HEK293 (cell line): ENCODE data around the gene MEF2C.

Experiments
- CTCF ChIA-PET: fragments of 350-600 bp; formaldehyde crosslinking; extraction: SDS; loops from one replicate; lab custom pipeline; 2021; ENCODE audit warnings: antibody characterized with exemption; lab: Yijun Ruan, JAX
- POLR2A ChIA-PET: fragments of 300-600 bp; formaldehyde crosslinking; extraction: SDS; loops from one replicate; lab custom pipeline; 2020; ENCODE audit warnings: antibody characterized with exemption, inconsistent platforms; lab: Yijun Ruan, JAX
- H3K27ac ChIP-seq: fragments of 200-500 bp; sonication (Bioruptor generic); 2 replicates; pipeline ENCODE4 v1.5.1; 2014; ENCODE audit warnings: low read depth, low read length, control low read depth, inconsistent platforms; ENCODE audit errors: extremely low read depth
- H3K36me3 ChIP-seq, 2 experiments: fragments of 200-500 bp in 1 of 2; sonication (Bioruptor generic) in 1 of 2; 1 replicate in 1 of 2; 2 replicates in 1 of 2; pipeline ENCODE4 v1.5.1; 2014 to 2017; ENCODE audit warnings: inconsistent platforms in 2 of 2, low read length in 2 of 2; ENCODE audit not compliant: control insufficient read depth in 2 of 2, insufficient read depth in 1 of 2
- H3K4me1 ChIP-seq: fragments of 200-500 bp; sonication (Bioruptor generic); 2 replicates; pipeline ENCODE4 v1.5.1; 2014; ENCODE audit warnings: mild to moderate bottlenecking, low read length, inconsistent platforms; ENCODE audit not compliant: control insufficient read depth, insufficient read depth
- H3K4me3 ChIP-seq: 2 replicates; pipeline ENCODE4 v1.5.1; 2011; ENCODE audit warnings: low read depth, mild to moderate bottlenecking, control low read depth, low read length, moderate library complexity
- H3K9me3 ChIP-seq: fragments of 200-500 bp; sonication (Bioruptor generic); 2 replicates; pipeline ENCODE4 v1.5.1; 2014; ENCODE audit warnings: low read depth, low read length, inconsistent platforms; ENCODE audit not compliant: control insufficient read depth, insufficient read depth
- GLI2 ChIP-seq: fragments of 450-650 bp; formaldehyde crosslinking; IDR thresholded peaks from 2 replicates; pipeline ENCODE4; 2017; ENCODE audit warnings: missing biosample characterization, missing genetic modification characterization, low read depth, borderline replicate concordance
- REPIN1 ChIP-seq: fragments of 450-650 bp; formaldehyde crosslinking; IDR thresholded peaks from 2 replicates; pipeline ENCODE4 v1.5.1; 2017; ENCODE audit warnings: missing biosample characterization, missing genetic modification characterization, low read depth
- REST ChIP-seq: fragments of 450-650 bp; formaldehyde crosslinking; IDR thresholded peaks from 2 replicates; pipeline ENCODE4 v1.5.1; 2016; ENCODE audit warnings: missing biosample characterization, missing genetic modification characterization
- SP7 ChIP-seq: fragments of 450-650 bp; formaldehyde crosslinking; IDR thresholded peaks from 2 replicates; pipeline ENCODE4 v1.5.1; 2016; ENCODE audit warnings: missing biosample characterization, missing genetic modification characterization
- ZBTB7A ChIP-seq: fragments of 450-650 bp; formaldehyde crosslinking; IDR thresholded peaks from 2 replicates; pipeline ENCODE4 v1.5.1; 2016; ENCODE audit warnings: low read depth, missing biosample characterization, missing genetic modification characterization
- ZBTB8A ChIP-seq: fragments of 450-650 bp; formaldehyde crosslinking; IDR thresholded peaks from 2 replicates; pipeline ENCODE4 v1.5.1; 2016; ENCODE audit warnings: missing biosample characterization, missing genetic modification characterization
- ZIC2 ChIP-seq: fragments of 450-650 bp; formaldehyde crosslinking; IDR thresholded peaks from 2 replicates; pipeline ENCODE4 v1.5.1; 2016; ENCODE audit warnings: missing biosample characterization, missing genetic modification characterization
- ZNF133 ChIP-seq: fragments of 450-650 bp; formaldehyde crosslinking; IDR thresholded peaks from 2 replicates; pipeline ENCODE4 v1.5.1; 2016; ENCODE audit warnings: missing biosample characterization, missing genetic modification characterization
- ZNF19 ChIP-seq: fragments of 450-650 bp; formaldehyde crosslinking; IDR thresholded peaks from 2 replicates; pipeline ENCODE4; 2016; ENCODE audit warnings: missing biosample characterization, missing genetic modification characterization, low read depth
- ZNF2 ChIP-seq: fragments of 450-650 bp; formaldehyde crosslinking; IDR thresholded peaks from 2 replicates; pipeline ENCODE4 v1.5.1; 2016; ENCODE audit warnings: missing biosample characterization, missing genetic modification characterization
- ZNF211 ChIP-seq: fragments of 450-650 bp; formaldehyde crosslinking; IDR thresholded peaks from 2 replicates; pipeline ENCODE4 v1.5.1; 2016; ENCODE audit warnings: low read depth, missing biosample characterization, missing genetic modification characterization
- ZNF350 ChIP-seq: fragments of 450-650 bp; formaldehyde crosslinking; IDR thresholded peaks from 2 replicates; pipeline ENCODE4 v1.5.0; 2017; ENCODE audit warnings: missing biosample characterization, mild to moderate bottlenecking, missing genetic modification characterization
- ZNF362 ChIP-seq: fragments of 450-650 bp; formaldehyde crosslinking; IDR thresholded peaks from 2 replicates; pipeline ENCODE4 v1.5.1; 2016; ENCODE audit warnings: missing biosample characterization, missing genetic modification characterization
- ZNF366 ChIP-seq: fragments of 450-650 bp; formaldehyde crosslinking; conservative IDR thresholded peaks from 2 replicates; pipeline ENCODE4 v1.5.1; 2016; ENCODE audit warnings: missing biosample characterization, missing genetic modification characterization
- ZNF530 ChIP-seq: fragments of 450-650 bp; formaldehyde crosslinking; IDR thresholded peaks from 2 replicates; pipeline ENCODE4 v1.5.1; 2016; ENCODE audit warnings: low read depth, missing biosample characterization, missing genetic modification characterization
- ZNF558 ChIP-seq: fragments of 450-650 bp; formaldehyde crosslinking; IDR thresholded peaks from 2 replicates; pipeline ENCODE4 v1.5.1; 2016; ENCODE audit warnings: missing biosample characterization, missing genetic modification characterization
- ZNF624 ChIP-seq: fragments of 450-650 bp; formaldehyde crosslinking; IDR thresholded peaks from 2 replicates; pipeline ENCODE4 v1.5.1; 2017; ENCODE audit warnings: missing biosample characterization, missing genetic modification characterization
- ZNF626 ChIP-seq: fragments of 450-650 bp; sonication (Bioruptor Pico); formaldehyde crosslinking; IDR thresholded peaks from 2 replicates; pipeline ENCODE4 v1.5.1; 2018; ENCODE audit warnings: missing biosample characterization, missing genetic modification characterization, inconsistent platforms
- ZNF664 ChIP-seq: fragments of 450-650 bp; formaldehyde crosslinking; IDR thresholded peaks from 2 replicates; pipeline ENCODE4 v1.5.1; 2016; ENCODE audit warnings: missing biosample characterization, missing genetic modification characterization
- ZSCAN4 ChIP-seq: fragments of 450-650 bp; formaldehyde crosslinking; IDR thresholded peaks from 2 replicates; pipeline ENCODE4 v1.5.1; 2017; ENCODE audit warnings: missing biosample characterization, missing genetic modification characterization
- TF ChIP-seq, protein P1 (sequence below): fragments of 450-650 bp; formaldehyde crosslinking; optimal IDR thresholded peaks from 2 replicates; pipeline ENCODE3; 2016; ENCODE audit warnings: missing biosample characterization, mild to moderate bottlenecking, missing genetic modification characterization
- TF ChIP-seq, protein P2 (sequence below): fragments of 450-650 bp; formaldehyde crosslinking; IDR thresholded peaks from 2 replicates; pipeline ENCODE4 v1.5.1; 2017; ENCODE audit warnings: missing biosample characterization, missing genetic modification characterization

The MEF2C gene

GRCh38 chr5:88688156-88688983, 194.6 kb downstream of the MEF2C start:
- H3K9me3 ChIP-seq, result no peaks in the 10 kb centered on the region
- ChIA-PET POLR2A (no interaction called here), CTCF (interaction anchor here (0.6 to 0.9 kb wide), 3 partner anchors 10 to 1260 kb away, joined by 3 to 8 read pairs (median 3); no protein-coding TSS in a partner anchor)
- TF ChIP-seq ZNF626 (no peak), ZNF19 (tag by site-specific recombination) (no peak), ZBTB8A (tag by site-specific recombination) (no peak), ZNF558 (no peak), ZNF664 (tag by site-specific recombination) (no peak), ZNF211 (tag by site-specific recombination) (no peak), REPIN1 (no peak), ZSCAN4 (tag by site-specific recombination) (no peak), ZNF133 (tag by site-specific recombination) (no peak), ZNF362 (tag by site-specific recombination) (no peak)
- TF ChIP-seq, protein P1, sequence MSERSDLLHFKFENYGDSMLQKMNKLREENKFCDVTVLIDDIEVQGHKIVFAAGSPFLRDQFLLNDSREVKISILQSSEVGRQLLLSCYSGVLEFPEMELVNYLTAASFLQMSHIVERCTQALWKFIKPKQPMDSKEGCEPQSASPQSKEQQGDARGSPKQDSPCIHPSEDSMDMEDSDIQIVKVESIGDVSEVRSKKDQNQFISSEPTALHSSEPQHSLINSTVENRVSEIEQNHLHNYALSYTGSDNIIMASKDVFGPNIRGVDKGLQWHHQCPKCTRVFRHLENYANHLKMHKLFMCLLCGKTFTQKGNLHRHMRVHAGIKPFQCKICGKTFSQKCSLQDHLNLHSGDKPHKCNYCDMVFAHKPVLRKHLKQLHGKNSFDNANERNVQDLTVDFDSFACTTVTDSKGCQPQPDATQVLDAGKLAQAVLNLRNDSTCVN (tag by site-specific recombination), result no peak
- H3K4me3 ChIP-seq, result no peak overlapping the region
- H3K4me1 ChIP-seq, result no peaks in the 10 kb centered on the region
- no peaks in the 10 kb centered on the region for H3K36me3 ChIP-seq
- no peak overlapping the region for H3K27ac ChIP-seq

- CTCF ChIA-PET, result interaction anchor here (0.6 kb wide), 1 partner anchor 1259 kb away, joined by 3 read pairs; no protein-coding TSS in a partner anchor
- no peak for TF ChIP-seq ZNF2
- no peak for TF ChIP-seq ZNF624
- TF ChIP-seq, protein P2, sequence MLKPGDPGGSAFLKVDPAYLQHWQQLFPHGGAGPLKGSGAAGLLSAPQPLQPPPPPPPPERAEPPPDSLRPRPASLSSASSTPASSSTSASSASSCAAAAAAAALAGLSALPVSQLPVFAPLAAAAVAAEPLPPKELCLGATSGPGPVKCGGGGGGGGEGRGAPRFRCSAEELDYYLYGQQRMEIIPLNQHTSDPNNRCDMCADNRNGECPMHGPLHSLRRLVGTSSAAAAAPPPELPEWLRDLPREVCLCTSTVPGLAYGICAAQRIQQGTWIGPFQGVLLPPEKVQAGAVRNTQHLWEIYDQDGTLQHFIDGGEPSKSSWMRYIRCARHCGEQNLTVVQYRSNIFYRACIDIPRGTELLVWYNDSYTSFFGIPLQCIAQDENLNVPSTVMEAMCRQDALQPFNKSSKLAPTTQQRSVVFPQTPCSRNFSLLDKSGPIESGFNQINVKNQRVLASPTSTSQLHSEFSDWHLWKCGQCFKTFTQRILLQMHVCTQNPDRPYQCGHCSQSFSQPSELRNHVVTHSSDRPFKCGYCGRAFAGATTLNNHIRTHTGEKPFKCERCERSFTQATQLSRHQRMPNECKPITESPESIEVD (tag by site-specific recombination), result no peak
- TF ChIP-seq SP7 (tag by site-specific recombination), result no peak
- TF ChIP-seq, all 188 proteins: peak for 0
- H3K9me3 ChIP-seq, result no peaks in the 10 kb centered on the region
- H3K4me1 ChIP-seq, result no peaks in the 10 kb centered on the region
- no peaks in the 10 kb centered on the region for H3K36me3 ChIP-seq
- no peak overlapping the region for H3K27ac ChIP-seq
- POLR2A ChIA-PET, result no interaction called here
- H3K4me3 ChIP-seq, result no peak overlapping the region
Observed at GRCh38 chr5:88687373-88687911, 195.5 kb downstream of the MEF2C start.

GRCh38 chr5:88686726-88687125, 196.3 kb downstream of the MEF2C start:
- ChIA-PET CTCF (no interaction called here), POLR2A (no interaction called here)
- TF ChIP-seq GLI2 (tag by site-specific recombination), result no peak
- no peak for TF ChIP-seq REST (tag by site-specific recombination)
- no peak for TF ChIP-seq ZNF366 (tag by site-specific recombination)
- TF ChIP-seq ZNF350 (tag by site-specific recombination), result no peak
- no peak for TF ChIP-seq ZIC2 (tag by site-specific recombination)
- no peak for TF ChIP-seq ZNF530
- no peak for TF ChIP-seq ZBTB7A
- Histone ChIP-seq H3K27ac (no peak overlapping the region), H3K4me3 (no peak overlapping the region), H3K4me1 (no peaks in the 10 kb centered on the region), H3K36me3 (no peaks in the 10 kb centered on the region), H3K9me3 (no peaks in the 10 kb centered on the region)
